HepG2 (cell line): ENCODE measurements around the gene CH25H. TPM values are rescaled to one million over a fixed set of nuclear protein-coding genes. Genes with fewer than 3 reads are reported as not detected.

ENCODE experiments used
- CEBPZ ChIP-seq: IDR thresholded peaks from 2 replicates; pipeline ENCODE4 v1.6.1; 2012; ENCODE audit warnings: low read length, improper control_type of control experiment
- CERS6 ChIP-seq: sonication (generic); formaldehyde crosslinking; IDR thresholded peaks from 2 replicates; pipeline ENCODE4 v1.5.0; 2020; ENCODE audit warnings: missing genetic modification reagents
- DR1 ChIP-seq: sonication (generic); formaldehyde crosslinking; IDR thresholded peaks from 2 replicates; pipeline ENCODE4 v1.8.0; 2021; ENCODE audit warnings: mild to moderate bottlenecking, missing genetic modification reagents, inconsistent platforms
- ELF4 ChIP-seq: sonication (generic); formaldehyde crosslinking; IDR thresholded peaks from 2 replicates; pipeline ENCODE4 v1.5.0; 2020; ENCODE audit warnings: missing genetic modification reagents, mild to moderate bottlenecking, moderate library complexity, borderline replicate concordance
- HNRNPH1 ChIP-seq: fragments of 200-400 bp; formaldehyde crosslinking; optimal IDR thresholded peaks from 2 replicates; pipeline ENCODE3; 2017; ENCODE audit warnings: mild to moderate bottlenecking, low read depth, low read length
- MAF1 ChIP-seq: sonication (generic); formaldehyde crosslinking; IDR thresholded peaks from 2 replicates; pipeline ENCODE4 v1.5.0; 2020; ENCODE audit warnings: missing genetic modification reagents, borderline replicate concordance
- SOX6 ChIP-seq, 2 experiments: fragments of 450-650 bp in 1 of 2; sonication (generic) in 1 of 2; formaldehyde crosslinking in 1 of 2; IDR thresholded peaks; 2 replicates each; pipeline versions ENCODE4 v1.4.0 to v1.6.1; 2017 to 2020; ENCODE audit warnings: antibody characterized with exemption in 1 of 2, mild to moderate bottlenecking in 1 of 2, missing genetic modification reagents in 1 of 2
- TRIM24 ChIP-seq: sonication (generic); formaldehyde crosslinking; IDR thresholded peaks from 2 replicates; pipeline ENCODE4 v1.8.0; 2022; ENCODE audit warnings: mild to moderate bottlenecking, missing genetic modification reagents
- ZFP36L1 ChIP-seq: sonication (generic); formaldehyde crosslinking; IDR thresholded peaks from 2 replicates; pipeline ENCODE4 v1.8.0; 2022; ENCODE audit warnings: mild to moderate bottlenecking, missing genetic modification reagents, moderate library complexity
- ZIK1 ChIP-seq: sonication (generic); formaldehyde crosslinking; IDR thresholded peaks from 2 replicates; pipeline ENCODE4 v1.5.0; 2020; ENCODE audit warnings: mild to moderate bottlenecking, low read depth, missing genetic modification reagents, borderline replicate concordance
- ZNF207 ChIP-seq: fragments of 450-650 bp; IDR thresholded peaks from 2 replicates; pipeline ENCODE4 v1.6.1; 2016; ENCODE audit warnings: antibody characterized with exemption, borderline replicate concordance
- ZNF430 ChIP-seq: sonication (generic); formaldehyde crosslinking; IDR thresholded peaks from 2 replicates; pipeline ENCODE4 v1.9.0; 2021; ENCODE audit warnings: mild to moderate bottlenecking, missing genetic modification reagents
- ZNF451 ChIP-seq: sonication (generic); formaldehyde crosslinking; IDR thresholded peaks from 2 replicates; pipeline ENCODE4 v1.5.0; 2020; ENCODE audit warnings: mild to moderate bottlenecking, missing genetic modification reagents
- ZNF510 ChIP-seq: sonication (generic); formaldehyde crosslinking; IDR thresholded peaks from 2 replicates; pipeline ENCODE4 v1.4.0; 2020; ENCODE audit warnings: low read depth, mild to moderate bottlenecking, missing genetic modification reagents
- ZNF549 ChIP-seq: sonication (generic); formaldehyde crosslinking; IDR thresholded peaks from 2 replicates; pipeline ENCODE4 v1.5.0; 2020; ENCODE audit warnings: missing genetic modification reagents
- ZNF724P ChIP-seq: sonication (generic); formaldehyde crosslinking; IDR thresholded peaks from 2 replicates; pipeline ENCODE4 v1.8.0; 2022; ENCODE audit warnings: missing genetic modification reagents, borderline replicate concordance
- ZNF749 ChIP-seq: sonication (generic); formaldehyde crosslinking; IDR thresholded peaks from 2 replicates; pipeline ENCODE4 v1.8.0; 2022; ENCODE audit warnings: mild to moderate bottlenecking, missing genetic modification reagents, moderate library complexity, borderline replicate concordance
- ZNF784 ChIP-seq: sonication (generic); formaldehyde crosslinking; IDR thresholded peaks from 2 replicates; pipeline ENCODE4 v1.5.1; 2020; ENCODE audit warnings: missing genetic modification reagents, mild to moderate bottlenecking, borderline replicate concordance
- polyA plus RNA-seq, 8 experiments: library from polyadenylated mRNA; depleted of rRNA in 3 of 8; stranded (reverse) in 7 of 8; unstranded in 1 of 8; fragments of >200 nt; fragmentation: Illumina TruSeq in 4 of 8; extraction: Trizol in 4 of 8; gene quantifications; 2 replicates each; pipeline versions ENCODE4 v1.2.1 to v1.2.3, GENCODE V29; 2011 to 2016; ENCODE audit warnings: low read depth in 4 of 8, missing spikeins in 1 of 8, mixed read lengths in 1 of 8; ENCODE audit not compliant: insufficient read depth in 1 of 8
- total RNA-seq, 5 experiments: library from RNA; depleted of rRNA; stranded (reverse); fragments of >200 nt; fragmentation: Illumina TruSeq; extraction: Trizol; gene quantifications; 2 replicates each; pipeline ENCODE4 v1.2.3, GENCODE V29; 2016; ENCODE audit warnings: low read depth in 1 of 5
- TF ChIP-seq, protein P1 (sequence below): sonication (generic); formaldehyde crosslinking; IDR thresholded peaks from 2 replicates; pipeline ENCODE4 v1.8.0; 2022; ENCODE audit warnings: mild to moderate bottlenecking, missing genetic modification reagents, borderline replicate concordance
- TF ChIP-seq, protein P2 (sequence below): sonication (generic); formaldehyde crosslinking; IDR thresholded peaks from 2 replicates; pipeline ENCODE4 v1.8.1; 2023; ENCODE audit warnings: mild to moderate bottlenecking, missing genetic modification reagents

The CH25H gene
- total and polyA plus RNA-seq, 2 of the 13 experiments (the other 11 are each of a cell fraction or from before 2014, with no cell fraction given) = not detected

DNA sequence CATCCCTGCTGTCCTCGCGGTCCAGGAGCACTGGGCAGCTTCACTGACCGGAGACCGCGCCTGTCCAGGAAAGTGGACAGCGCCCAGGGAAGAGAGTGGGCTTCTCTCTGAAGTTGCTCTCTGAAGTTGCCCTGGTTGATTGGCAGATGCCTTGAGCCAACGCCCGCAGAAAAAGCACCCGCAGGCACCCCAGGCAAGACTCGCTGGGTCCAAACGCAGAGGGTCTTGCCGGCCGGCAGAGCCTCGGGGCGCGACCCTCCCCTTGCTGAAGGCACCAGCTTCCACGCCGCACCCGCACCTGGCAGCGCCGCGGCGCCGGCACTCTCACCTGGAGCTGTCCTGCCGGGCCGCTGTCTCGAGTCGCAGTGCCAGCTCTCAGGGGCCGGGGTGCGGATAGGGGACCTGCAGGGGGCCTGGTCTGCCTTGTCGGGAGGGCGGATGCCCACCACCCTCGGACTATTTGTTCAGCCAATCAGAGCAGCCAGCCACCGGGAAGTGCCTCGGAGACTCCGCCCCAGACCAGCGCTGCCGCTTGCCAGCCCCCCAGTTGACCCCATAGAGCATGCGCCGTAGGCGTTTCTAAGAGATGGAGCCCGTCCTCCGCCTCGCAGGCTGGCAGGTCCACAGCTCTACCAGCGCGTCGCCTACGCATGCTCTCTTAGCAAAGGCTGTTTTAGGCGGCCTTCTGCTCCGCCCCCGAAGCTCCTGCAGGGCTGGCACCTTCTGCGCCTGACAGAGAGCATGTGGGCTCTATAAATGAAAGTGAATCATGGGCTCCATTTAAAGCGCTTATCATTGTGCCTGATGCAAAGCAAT is 44.5 kb upstream of the CH25H start, which contains the start of gene LIPA (continued):
- TF ChIP-seq ZNF549 (CRISPR knock-in tag) (no peak), DR1 (peak; percentile 70; the same call in 1 of the 2 replicates), HNRNPH1 (no peak), ELF4 (CRISPR knock-in tag) (no peak), ZNF749 (0 out of 2 replicates have a peak, but pooled peaks have one; percentile 28), SOX6 (IDR thresholded peaks at IDR 0.05) (no peak), SOX6 (CRISPR knock-in tag; IDR thresholded peaks at IDR 0.05) (peak; percentile 12; the same call in 1 of the 2 replicates), ZFP36L1 (CRISPR knock-in tag) (0 out of 2 replicates have a peak, but pooled peaks have one; percentile 38), ZNF451 (no peak; the same call in 1 of the 2 replicates), MAF1 (CRISPR knock-in tag) (no peak), ZNF724P (no peak), CEBPZ (no peak), ZNF510 (no peak), CERS6 (CRISPR knock-in tag) (no peak), ZIK1 (CRISPR knock-in tag) (no peak), ZNF207 (no peak), ZNF430 (no peak), TRIM24 (CRISPR knock-in tag) (no peak), ZNF784 (CRISPR knock-in tag) (no peak)
- TF ChIP-seq, protein P1, sequence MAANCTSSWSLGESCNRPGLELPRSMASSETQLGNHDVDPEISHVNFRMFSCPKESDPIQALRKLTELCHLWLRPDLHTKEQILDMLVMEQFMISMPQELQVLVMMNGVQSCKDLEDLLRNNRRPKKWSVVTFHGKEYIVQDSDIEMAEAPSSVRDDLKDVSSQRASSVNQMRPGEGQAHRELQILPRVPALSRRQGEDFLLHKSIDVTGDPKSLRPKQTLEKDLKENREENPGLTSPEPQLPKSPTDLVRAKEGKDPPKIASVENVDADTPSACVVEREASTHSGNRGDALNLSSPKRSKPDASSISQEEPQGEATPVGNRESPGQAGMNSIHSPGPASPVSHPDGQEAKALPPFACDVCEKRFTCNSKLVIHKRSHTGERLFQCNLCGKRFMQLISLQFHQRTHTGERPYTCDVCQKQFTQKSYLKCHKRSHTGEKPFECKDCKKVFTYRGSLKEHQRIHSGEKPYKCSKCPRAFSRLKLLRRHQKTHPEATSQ (CRISPR knock-in tag) = peak; percentile 57; the same call in 1 of the 2 replicates
- TF ChIP-seq, protein P2, sequence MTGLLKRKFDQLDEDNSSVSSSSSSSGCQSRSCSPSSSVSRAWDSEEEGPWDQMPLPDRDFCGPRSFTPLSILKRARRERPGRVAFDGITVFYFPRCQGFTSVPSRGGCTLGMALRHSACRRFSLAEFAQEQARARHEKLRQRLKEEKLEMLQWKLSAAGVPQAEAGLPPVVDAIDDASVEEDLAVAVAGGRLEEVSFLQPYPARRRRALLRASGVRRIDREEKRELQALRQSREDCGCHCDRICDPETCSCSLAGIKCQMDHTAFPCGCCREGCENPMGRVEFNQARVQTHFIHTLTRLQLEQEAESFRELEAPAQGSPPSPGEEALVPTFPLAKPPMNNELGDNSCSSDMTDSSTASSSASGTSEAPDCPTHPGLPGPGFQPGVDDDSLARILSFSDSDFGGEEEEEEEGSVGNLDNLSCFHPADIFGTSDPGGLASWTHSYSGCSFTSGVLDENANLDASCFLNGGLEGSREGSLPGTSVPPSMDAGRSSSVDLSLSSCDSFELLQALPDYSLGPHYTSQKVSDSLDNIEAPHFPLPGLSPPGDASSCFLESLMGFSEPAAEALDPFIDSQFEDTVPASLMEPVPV (CRISPR knock-in tag) = no peak
